ENCODE measurements around the gene ADAMTSL5. TPM values are rescaled to one million over a fixed set of nuclear protein-coding genes. Genes with fewer than 3 reads are reported as not detected.

The ADAMTSL5 gene
- total and polyA plus RNA-seq, 2 of the 8 experiments (the other 6 are each of a cell fraction or from before 2014, with no cell fraction given) = 0.82 to 0.99 TPM

- H2AK5ac ChIP-seq (ENCODE audit: low read depth, low read length) = no peak overlapping the region
- H2BK12ac ChIP-seq (ENCODE audit: low read depth, low read length) = no peak overlapping the region
- H3K14ac ChIP-seq (ENCODE audit: insufficient read length) = no peak overlapping the region
- H3K4me1 ChIP-seq (replicated peaks in 1 of 4; ENCODE audit: control insufficient read depth in 3 of 4, insufficient read depth in 4 of 4, low read length in 3 of 4) = peaks cover 0 to 10% (median 6%) of the 10 kb centered on the region in 4 experiments; a peak in 5 of 7 replicates
- no peak overlapping the region for H3K23ac ChIP-seq (ENCODE audit: insufficient read length)
- H3K79me2 ChIP-seq (ENCODE audit: control insufficient read depth in 1 of 2, insufficient read depth in 2 of 2, low read length in 2 of 2) = no peaks in the 10 kb centered on the region
- no peak overlapping the region for H4K5ac ChIP-seq (ENCODE audit: insufficient read length, low read depth, low read length)
- H2BK5ac ChIP-seq (ENCODE audit: low read depth, low read length) = no peak overlapping the region
- no peak overlapping the region for H3K4me2 ChIP-seq (ENCODE audit: insufficient read depth in 1 of 2, low read depth in 2 of 2, low read length in 2 of 2)
- H3K9me3 ChIP-seq (ENCODE audit: insufficient read depth in 2 of 2, low read depth in 1 of 2, low read length in 1 of 2) = peaks cover 5 to 11% of the 10 kb centered on the region in 2 experiments; a peak in 2 of 4 replicates
- no peak overlapping the region for H3K27ac ChIP-seq (ENCODE audit: low read depth, low read length)
- CTCF ChIA-PET (ENCODE audit: partially characterized antibody) = interaction anchor here (0.8 to 1.6 kb wide), 3 partner anchors 11 to 363 kb away, joined by 3 read pairs; no protein-coding TSS in a partner anchor
- H3K56ac ChIP-seq (replicated peaks; ENCODE audit: insufficient read length, low read depth, low read length) = no peak overlapping the region
- peaks cover 0 to 19% (median 16%) of the 10 kb centered on the region in 4 experiments; a peak in 5 of 7 replicates for H3K27me3 ChIP-seq (replicated peaks in 1 of 4; ENCODE audit: control insufficient read depth in 3 of 4, extremely low read depth in 1 of 4, insufficient read depth in 3 of 4, low read length in 3 of 4)
- no peak overlapping the region for H2BK15ac ChIP-seq (ENCODE audit: low read length)
- H3K23me2 ChIP-seq (ENCODE audit: low read depth, low read length) = peaks cover 6% of the 10 kb centered on the region
- peaks cover 0 to 2% of the 10 kb centered on the region in 2 experiments for H4K20me1 ChIP-seq (replicated peaks in 1 of 2; ENCODE audit: control insufficient read depth in 1 of 2, insufficient read depth in 2 of 2, low read length in 2 of 2)
- no peak overlapping the region for H2BK20ac ChIP-seq (ENCODE audit: low read length)
- H3K79me1 ChIP-seq (ENCODE audit: low read depth, low read length) = no peaks in the 10 kb centered on the region
- H4K91ac ChIP-seq (replicated peaks; ENCODE audit: insufficient read length, low read length) = no peak overlapping the region
- 87% methylated on average over 9 of the region's 9 CpGs; no CpG with 5 or more reads in 1 of the 2 experiments for WGBS, 2 experiments (ENCODE audit: extremely low coverage in 1 of 2, insufficient coverage in 1 of 2, insufficient read length in 1 of 2, insufficient replicate concordance in 2 of 2, low coverage in 1 of 2, low lambda C conversion rate in 2 of 2, missing lambda C conversion rate in 1 of 2)
- H4K8ac ChIP-seq (ENCODE audit: extremely low read depth, insufficient read depth, low read length) = no peak overlapping the region
- H3K18ac ChIP-seq (ENCODE audit: extremely low read depth, low read length) = no peak overlapping the region
- H3K9ac ChIP-seq (replicated peaks in 1 of 4; ENCODE audit: extremely low read depth in 1 of 4, low read depth in 3 of 4, low read length in 3 of 4) = no peak overlapping the region
- H2AFZ ChIP-seq (ENCODE audit: low read length) = no peak overlapping the region
- no peak overlapping the region for H3K4me3 ChIP-seq (ENCODE audit: extremely low read depth in 1 of 4, insufficient read depth in 2 of 4, low read depth in 3 of 4, low read length in 4 of 4)
- H3K4ac ChIP-seq (replicated peaks; ENCODE audit: insufficient read length, low read depth, low read length) = no peak overlapping the region
- DNase-seq (ENCODE audit: low read depth in 1 of 2, low spot score in 2 of 2) (no peak), FAIRE-seq (no peak)
- no peaks in the 10 kb centered on the region for H3K36me3 ChIP-seq (ENCODE audit: control insufficient read depth in 2 of 4, insufficient read depth in 4 of 4, low read length in 3 of 4)
- POLR2A ChIA-PET (ENCODE audit: partially characterized antibody) = interaction anchor here (1.6 to 2.6 kb wide), 2 partner anchors 10 to 28 kb away, joined by 4 to 7 read pairs; partner anchors contain the start of gene REEP6
- H2BK120ac ChIP-seq (replicated peaks; ENCODE audit: low read depth, low read length) = no peak overlapping the region
- TF ChIP-seq EZH2 (IDR thresholded peaks at IDR 0.05; ENCODE audit: low read depth, low read length, severe bottlenecking) = no peak
- no peak for TF ChIP-seq FOSL1 (IDR thresholded peaks at IDR 0.05; ENCODE audit: insufficient read depth, low read depth, low read length)
- no peak for TF ChIP-seq CBX5 (IDR thresholded peaks at IDR 0.05; ENCODE audit: low read depth, low read length)
- TF ChIP-seq JUND (IDR thresholded peaks at IDR 0.05; ENCODE audit: low read length) = no peak
- TF ChIP-seq CEBPB (IDR thresholded peaks at IDR 0.05; ENCODE audit: low read depth, low read length) = no peak
- TF ChIP-seq BRCA1 (IDR thresholded peaks at IDR 0.05; ENCODE audit: low read depth, low read length) = no peak
- no peak for TF ChIP-seq CHD2 (IDR thresholded peaks at IDR 0.05; ENCODE audit: low read length)
- TF ChIP-seq SRF (IDR thresholded peaks at IDR 0.05; ENCODE audit: low read depth, low read length) = no peak
- TF ChIP-seq RBBP5 (IDR thresholded peaks at IDR 0.05; ENCODE audit: borderline replicate concordance, low read depth, low read length) = no peak
- no peak for TF ChIP-seq TAF7 (optimal IDR thresholded peaks at IDR 0.05; ENCODE audit: borderline replicate concordance, low read depth, low read length)
- TF ChIP-seq CBX8 (IDR thresholded peaks at IDR 0.05; ENCODE audit: borderline replicate concordance, low read depth, low read length) = no peak
- no peak for TF ChIP-seq ATF2 (IDR thresholded peaks at IDR 0.05; ENCODE audit: low read length)
- no peak for TF ChIP-seq ASH2L (IDR thresholded peaks at IDR 0.05; ENCODE audit: low read length)
These were observed 11.6 kb downstream of the ADAMTSL5 start for GRCh38 chr19:1501200-1501595.
